NCI-H187 (cell line): ENCODE measurements around the gene GNPDA1.

Experiments
- DNase-seq, 2 experiments: peaks; one replicate each; lab custom pipeline; 2025; lab: John Stamatoyannopoulos, UW

Gene GNPDA1

GRCh38 chr5:141954194-141954593 is 58.6 kb downstream of the GNPDA1 start:
- DNase-seq, result no peak

GRCh38 chr5:141952020-141952419 is 60.8 kb downstream of the GNPDA1 start:
- no peak for DNase-seq

- DNase-seq, result no peak
Observed at GRCh38 chr5:141951332-141951781, 61.5 kb downstream of the GNPDA1 start.
